ENCODE results near the gene SLC41A1. TPM values are rescaled to one million over a fixed set of nuclear protein-coding genes. Genes with fewer than 3 reads are reported as not detected.

The SLC41A1 gene
- polyA plus RNA-seq, 3 donors: 18.4 to 26.0 (median 21.8) TPM

DNA sequence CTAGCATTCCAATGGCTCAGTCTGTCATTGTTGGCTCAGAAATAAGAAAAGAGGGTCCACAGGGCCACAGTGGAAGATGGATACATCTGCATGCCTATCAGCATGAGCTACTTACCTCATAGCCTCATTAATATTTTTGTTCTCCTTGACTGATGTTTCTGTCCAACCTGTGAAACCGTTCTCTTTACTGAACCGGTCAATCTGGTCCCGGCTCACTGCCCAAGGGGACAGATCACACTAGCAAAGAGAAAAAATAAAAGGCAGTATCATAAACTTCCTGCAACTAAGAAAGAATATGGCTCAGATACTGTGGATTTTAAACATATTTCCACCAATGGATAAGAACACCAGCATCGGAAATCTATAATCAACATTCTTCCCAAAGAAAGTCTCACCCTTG, 42.4 kb downstream of the SLC41A1 start:
- whole genome bisulfite sequencing, 3 donors: 83 to 94% (median 92%) methylated on average over 4 of the region's 4 CpGs
- no peak overlapping the region for H3K27ac ChIP-seq (ENCODE audit: low read depth, low read length)

GRCh38 chr1:205769641-205770365, 43.2 kb downstream of the SLC41A1 start:
- H3K27ac ChIP-seq (ENCODE audit: low read depth, low read length): no peak overlapping the region
- WGBS, 3 donors: 76 to 86% (median 81%) methylated on average over 8 of the region's 8 CpGs

DNA sequence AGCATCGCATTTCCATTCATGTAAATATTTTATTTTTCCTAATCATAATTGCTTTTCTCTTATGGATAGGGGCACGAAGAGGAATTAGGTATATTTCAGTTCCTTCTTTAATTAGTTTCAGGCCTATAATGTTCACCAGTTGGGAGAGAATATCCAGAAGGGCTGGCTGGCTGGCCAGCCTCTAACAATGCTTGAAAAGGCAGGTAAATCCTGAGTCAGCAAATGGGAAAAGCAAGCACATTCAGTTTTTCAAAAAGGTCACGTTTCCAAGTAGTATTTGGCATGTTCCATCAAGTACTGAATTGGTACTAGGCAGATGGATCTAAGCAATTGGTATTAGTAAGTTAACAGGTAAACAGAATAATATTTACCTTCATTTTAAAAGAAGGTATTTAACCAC, 45.8 kb downstream of the SLC41A1 start:
- 72 to 87% (median 84%) methylated on average over 3 of the region's 3 CpGs for WGBS, 3 donors
- no peak overlapping the region for H3K27ac ChIP-seq (ENCODE audit: low read depth, low read length)

DNA sequence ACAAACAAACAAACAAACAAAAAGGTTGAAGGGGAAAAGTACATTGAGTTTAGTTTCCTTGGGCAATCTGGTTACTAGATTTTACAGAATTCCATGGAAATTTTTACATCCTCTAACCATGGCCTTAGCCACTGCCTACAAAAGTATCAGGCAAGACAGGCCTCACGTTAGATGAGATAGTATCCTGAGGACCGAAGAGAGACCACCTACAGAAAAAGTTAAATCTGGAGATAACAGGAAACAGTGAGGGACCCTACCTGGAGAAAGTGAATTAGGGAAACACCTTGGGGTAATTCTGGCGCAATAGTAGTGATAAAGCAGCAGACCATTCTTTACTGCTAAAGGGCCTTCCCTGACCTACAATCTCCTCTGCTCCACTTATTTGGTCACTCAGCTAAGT, 46.4 kb downstream of the SLC41A1 start:
- H3K27ac ChIP-seq (ENCODE audit: low read depth, low read length): no peak overlapping the region
- WGBS, 3 donors: 51 to 93% (median 91%) methylated on average over 3 of the region's 3 CpGs

- WGBS, 3 donors: 66 to 74% (median 70%) methylated on average over 5 of the region's 5 CpGs
- H3K27ac ChIP-seq (ENCODE audit: low read depth, low read length): no peak overlapping the region
These were observed 47.0 kb downstream of the SLC41A1 start for GRCh38 chr1:205766038-205766437.

- H3K27ac ChIP-seq (ENCODE audit: low read depth, low read length): no peak overlapping the region
- 94 to 99% (median 95%) methylated on average over 2 of the region's 2 CpGs for WGBS, 3 donors
These were observed 48.4 kb downstream of the SLC41A1 start for GRCh38 chr1:205764578-205764977.

- no peak overlapping the region for H3K27ac ChIP-seq (ENCODE audit: low read depth, low read length)
These were observed 49.0 kb downstream of the SLC41A1 start for GRCh38 chr1:205763980-205764379.

DNA sequence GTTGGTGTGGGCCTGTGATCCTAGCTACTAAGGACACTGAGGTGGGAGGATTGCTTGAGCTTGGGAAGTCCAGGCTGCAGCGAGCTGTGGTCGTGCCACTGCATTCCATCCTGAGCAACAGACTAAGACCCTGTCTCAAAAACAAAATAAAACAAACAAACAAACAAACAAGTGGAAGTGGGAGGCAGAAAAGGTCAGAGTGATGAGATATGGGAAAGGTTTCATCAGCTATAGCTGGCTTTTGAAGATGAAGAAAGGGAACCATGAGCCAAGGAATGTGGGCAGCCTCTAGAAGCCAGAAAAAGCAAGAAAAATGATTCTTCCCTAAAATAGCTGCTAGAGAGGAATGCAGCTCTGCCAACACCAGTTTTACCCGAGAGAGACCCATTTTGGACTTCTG, 52.4 kb downstream of the SLC41A1 start:
- 81 to 90% (median 84%) methylated on average over 3 of the region's 3 CpGs for WGBS, 3 donors
- no peak overlapping the region for H3K27ac ChIP-seq (ENCODE audit: low read depth, low read length)

DNA sequence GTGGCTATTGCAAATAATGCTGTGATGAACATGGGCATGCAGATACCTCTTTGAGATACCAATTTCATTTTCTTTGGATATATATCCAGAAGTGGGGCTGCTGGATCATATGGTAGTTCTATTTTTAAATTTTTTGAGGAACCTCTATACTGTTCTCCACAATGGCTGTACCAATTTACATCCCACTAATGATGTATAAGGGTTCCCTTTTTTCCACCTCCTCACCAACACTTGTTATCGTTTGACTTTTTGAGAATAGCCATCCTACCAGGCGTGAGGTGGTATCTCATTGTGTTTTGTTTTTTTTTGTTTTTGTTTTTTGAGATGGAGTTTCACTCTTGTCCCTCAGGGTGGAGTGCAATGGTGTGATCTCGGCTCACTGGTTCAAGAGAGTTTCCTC, 56.4 kb downstream of the SLC41A1 start:
- WGBS, 3 donors: 93 to 97% (median 94%) methylated on average over 3 of the region's 3 CpGs

GRCh38 chr1:205754857-205755256, 58.1 kb downstream of the SLC41A1 start:
- no peak overlapping the region for H3K27ac ChIP-seq (ENCODE audit: low read depth, low read length)
- WGBS, 3 donors: 72 to 83% (median 83%) methylated on average over 5 of the region's 5 CpGs

More for the DNA sequence above, 56.4 kb downstream of the SLC41A1 start:
- no peak overlapping the region for H3K27ac ChIP-seq (ENCODE audit: low read depth, low read length)

- H3K27ac ChIP-seq (ENCODE audit: low read depth, low read length): no peak overlapping the region
- 72 to 80% (median 78%) methylated on average over 13 of the region's 13 CpGs for WGBS, 3 donors
These were observed 61.9 kb downstream of the SLC41A1 start for GRCh38 chr1:205751036-205751651.

GRCh38 chr1:205750138-205751035, 62.6 kb downstream of the SLC41A1 start, which contains the start of gene NUCKS1:
NUCKS1 (minus strand) TSS chr1:205750182; CDS start chr1:205749973, 209 bp downstream.
- H3K27ac ChIP-seq (ENCODE audit: low read depth, low read length): peak within 1 kb of the TSS; percentile 70
- WGBS, 3 donors: 0 to 1% (median 0%) methylated on average over 27 of the region's 27 CpGs

GRCh38 chr1:205749234-205750137, 63.5 kb downstream of the SLC41A1 start:
- H3K27ac ChIP-seq (ENCODE audit: low read depth, low read length): peak overlapping the region; percentile 70
- 1 to 2% (median 1%) methylated on average over 40 to 75 of the region's 81 CpGs for WGBS, 3 donors

DNA sequence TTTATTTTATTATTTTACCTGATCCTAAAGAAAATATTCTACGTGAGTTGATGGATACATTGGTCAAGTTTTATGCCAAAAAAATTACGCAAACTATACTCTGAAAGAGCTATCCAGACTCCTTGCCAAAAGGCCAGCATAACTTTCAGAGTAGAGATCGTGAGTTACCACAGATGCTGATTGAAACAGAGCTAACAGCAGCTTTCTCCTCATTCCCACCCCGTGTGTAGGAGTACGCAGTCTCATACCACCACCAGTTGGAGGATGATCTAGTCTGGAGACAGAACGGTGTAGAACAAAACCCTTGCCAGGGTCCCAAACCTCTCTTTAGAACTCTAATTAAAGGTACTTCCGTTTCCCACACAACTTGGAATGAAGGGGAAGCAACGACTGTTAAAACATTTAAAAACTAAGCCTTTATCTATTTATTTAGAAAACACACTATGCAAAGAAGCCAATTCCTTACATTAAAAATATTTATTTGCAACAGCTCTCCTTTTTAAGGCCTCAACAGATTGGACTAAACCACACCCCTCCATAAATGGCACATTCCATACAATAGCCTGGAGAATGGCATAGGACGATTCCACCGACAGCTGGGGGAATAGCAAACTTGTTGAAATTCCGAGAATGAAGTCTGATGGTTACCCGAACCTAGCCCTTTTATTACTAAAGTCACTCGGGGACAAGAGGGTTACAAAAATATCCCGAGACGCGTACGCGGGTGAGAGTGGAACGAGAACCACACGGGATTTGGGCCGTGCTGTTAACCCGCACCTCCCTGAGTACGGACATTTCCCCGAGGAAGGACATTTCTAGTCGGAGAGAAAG, 64.4 kb downstream of the SLC41A1 start:
- 1 to 2% (median 1%) methylated on average over 25 of the region's 25 CpGs for WGBS, 3 donors
- peak overlapping the region; percentile 70 for H3K27ac ChIP-seq (ENCODE audit: low read depth, low read length)

- WGBS, 3 donors: 57 to 71% (median 62%) methylated on average over 5 of the region's 5 CpGs
These were observed 66.1 kb downstream of the SLC41A1 start for GRCh38 chr1:205746757-205747412.

DNA sequence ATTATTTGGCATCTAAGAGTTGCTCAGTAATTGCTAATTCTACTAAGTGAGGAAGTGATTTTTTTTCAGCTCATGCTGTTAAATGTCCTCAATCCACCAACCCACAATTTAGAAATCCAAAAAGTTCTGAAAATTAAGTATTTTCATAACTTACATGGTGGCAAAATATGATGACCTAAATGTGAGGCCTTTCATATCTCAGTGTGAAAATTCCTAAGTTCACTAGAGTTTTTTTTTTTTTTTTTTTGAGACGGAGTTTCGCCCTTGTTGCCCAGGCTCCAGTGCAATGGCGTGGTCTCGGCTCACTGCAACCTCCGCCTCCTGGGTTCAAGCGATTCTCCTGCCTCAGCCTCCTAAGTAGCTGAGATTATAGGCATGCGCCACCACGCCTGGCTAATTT, 68.6 kb downstream of the SLC41A1 start:
- WGBS, 3 donors: 93 to 97% (median 95%) methylated on average over 7 to 8 of the region's 8 CpGs
- no peak overlapping the region for H3K27ac ChIP-seq (ENCODE audit: low read depth, low read length)

More at GRCh38 chr1:205746757-205747412, 66.1 kb downstream of the SLC41A1 start:
- no peak overlapping the region for H3K27ac ChIP-seq (ENCODE audit: low read depth, low read length)

- 36 to 82% (median 57%) methylated on average over 4 of the region's 4 CpGs for WGBS, 3 donors
These were observed 69.0 kb downstream of the SLC41A1 start for GRCh38 chr1:205743977-205744376.

More at GRCh38 chr1:205743977-205744376, 69.0 kb downstream of the SLC41A1 start:
- no peak overlapping the region for H3K27ac ChIP-seq (ENCODE audit: low read depth, low read length)

Measured in adipose tissue (tissue), 3 donors.